Lower leg skin (tissue), 3 donors: ENCODE measurements around the gene MYL9.

Experiments used
- CTCF ChIP-seq, 3 donors: fragments of 450-650 bp; IDR thresholded peaks; one replicate each; pipeline ENCODE4 v1.5.1; 2016; ENCODE audit warnings: antibody characterized with exemption in 3 of 3, mild to moderate bottlenecking in 3 of 3, moderate library complexity in 2 of 3
- POLR2A ChIP-seq, 2 donors: fragments of 450-650 bp; IDR thresholded peaks; one replicate each; pipeline ENCODE4 v1.6.1; 2016 to 2017; ENCODE audit warnings: antibody characterized with exemption in 2 of 2, mild to moderate bottlenecking in 1 of 2, moderate library complexity in 1 of 2

- TF ChIP-seq POLR2A (IDR thresholded peaks at IDR 0.05) (no peak), CTCF (IDR thresholded peaks at IDR 0.05) (no peak)
These were observed 39.8 kb upstream of the MYL9 start for GRCh38 chr20:36501367-36502006.
